ENCODE measurements around the gene CARNS1. TPM values are rescaled to one million over a fixed set of nuclear protein-coding genes. Genes with fewer than 3 reads are reported as not detected.

CARNS1 gene
- polyA plus RNA-seq, 1 donor from 2014 or later = not detected

DNA sequence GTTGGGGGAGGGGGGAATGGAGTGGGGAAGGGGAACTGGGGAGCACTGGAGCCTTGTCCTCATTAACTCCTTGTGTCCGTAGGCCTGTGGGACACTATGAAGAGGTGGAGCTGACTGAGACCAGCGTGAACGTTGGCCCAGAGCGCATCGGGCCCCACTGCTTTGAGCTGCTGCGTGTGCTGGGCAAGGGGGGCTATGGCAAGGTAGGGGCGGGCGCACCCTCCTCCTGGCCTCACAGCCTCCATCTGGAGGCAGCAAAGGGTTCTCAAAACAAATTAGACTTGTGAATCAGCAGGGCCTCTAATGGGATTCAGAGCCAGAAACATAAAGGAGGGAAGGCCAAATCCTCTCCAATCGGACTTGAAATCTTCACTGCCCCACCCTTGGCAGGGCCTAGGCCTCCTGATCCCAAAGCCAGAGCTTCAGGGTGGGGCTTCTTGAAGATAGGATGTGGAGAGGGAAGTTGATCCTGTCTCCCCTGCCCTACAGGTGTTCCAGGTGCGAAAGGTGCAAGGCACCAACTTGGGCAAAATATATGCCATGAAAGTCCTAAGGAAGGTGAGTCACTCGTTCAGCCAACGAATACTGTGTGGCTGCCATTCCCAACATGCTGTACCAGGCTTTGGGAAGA lies 13.7 kb downstream of the CARNS1 start:
- H3K4me3 ChIP-seq (ENCODE audit: low read length) = peak overlapping the region; percentile 98
- no peaks in the 10 kb centered on the region for H3K9me3 ChIP-seq (ENCODE audit: low read length)
- no peaks in the 10 kb centered on the region for H3K36me3 ChIP-seq (ENCODE audit: insufficient read depth, low read length)
- TF ChIP-seq TAF1 (IDR thresholded peaks at IDR 0.05; ENCODE audit: low read depth) = no peak
- TF ChIP-seq, protein P1, sequence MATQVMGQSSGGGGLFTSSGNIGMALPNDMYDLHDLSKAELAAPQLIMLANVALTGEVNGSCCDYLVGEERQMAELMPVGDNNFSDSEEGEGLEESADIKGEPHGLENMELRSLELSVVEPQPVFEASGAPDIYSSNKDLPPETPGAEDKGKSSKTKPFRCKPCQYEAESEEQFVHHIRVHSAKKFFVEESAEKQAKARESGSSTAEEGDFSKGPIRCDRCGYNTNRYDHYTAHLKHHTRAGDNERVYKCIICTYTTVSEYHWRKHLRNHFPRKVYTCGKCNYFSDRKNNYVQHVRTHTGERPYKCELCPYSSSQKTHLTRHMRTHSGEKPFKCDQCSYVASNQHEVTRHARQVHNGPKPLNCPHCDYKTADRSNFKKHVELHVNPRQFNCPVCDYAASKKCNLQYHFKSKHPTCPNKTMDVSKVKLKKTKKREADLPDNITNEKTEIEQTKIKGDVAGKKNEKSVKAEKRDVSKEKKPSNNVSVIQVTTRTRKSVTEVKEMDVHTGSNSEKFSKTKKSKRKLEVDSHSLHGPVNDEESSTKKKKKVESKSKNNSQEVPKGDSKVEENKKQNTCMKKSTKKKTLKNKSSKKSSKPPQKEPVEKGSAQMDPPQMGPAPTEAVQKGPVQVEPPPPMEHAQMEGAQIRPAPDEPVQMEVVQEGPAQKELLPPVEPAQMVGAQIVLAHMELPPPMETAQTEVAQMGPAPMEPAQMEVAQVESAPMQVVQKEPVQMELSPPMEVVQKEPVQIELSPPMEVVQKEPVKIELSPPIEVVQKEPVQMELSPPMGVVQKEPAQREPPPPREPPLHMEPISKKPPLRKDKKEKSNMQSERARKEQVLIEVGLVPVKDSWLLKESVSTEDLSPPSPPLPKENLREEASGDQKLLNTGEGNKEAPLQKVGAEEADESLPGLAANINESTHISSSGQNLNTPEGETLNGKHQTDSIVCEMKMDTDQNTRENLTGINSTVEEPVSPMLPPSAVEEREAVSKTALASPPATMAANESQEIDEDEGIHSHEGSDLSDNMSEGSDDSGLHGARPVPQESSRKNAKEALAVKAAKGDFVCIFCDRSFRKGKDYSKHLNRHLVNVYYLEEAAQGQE (IDR thresholded peaks at IDR 0.05; ENCODE audit: borderline replicate concordance) = no peak
- TF ChIP-seq, protein P2, sequence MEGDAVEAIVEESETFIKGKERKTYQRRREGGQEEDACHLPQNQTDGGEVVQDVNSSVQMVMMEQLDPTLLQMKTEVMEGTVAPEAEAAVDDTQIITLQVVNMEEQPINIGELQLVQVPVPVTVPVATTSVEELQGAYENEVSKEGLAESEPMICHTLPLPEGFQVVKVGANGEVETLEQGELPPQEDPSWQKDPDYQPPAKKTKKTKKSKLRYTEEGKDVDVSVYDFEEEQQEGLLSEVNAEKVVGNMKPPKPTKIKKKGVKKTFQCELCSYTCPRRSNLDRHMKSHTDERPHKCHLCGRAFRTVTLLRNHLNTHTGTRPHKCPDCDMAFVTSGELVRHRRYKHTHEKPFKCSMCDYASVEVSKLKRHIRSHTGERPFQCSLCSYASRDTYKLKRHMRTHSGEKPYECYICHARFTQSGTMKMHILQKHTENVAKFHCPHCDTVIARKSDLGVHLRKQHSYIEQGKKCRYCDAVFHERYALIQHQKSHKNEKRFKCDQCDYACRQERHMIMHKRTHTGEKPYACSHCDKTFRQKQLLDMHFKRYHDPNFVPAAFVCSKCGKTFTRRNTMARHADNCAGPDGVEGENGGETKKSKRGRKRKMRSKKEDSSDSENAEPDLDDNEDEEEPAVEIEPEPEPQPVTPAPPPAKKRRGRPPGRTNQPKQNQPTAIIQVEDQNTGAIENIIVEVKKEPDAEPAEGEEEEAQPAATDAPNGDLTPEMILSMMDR (IDR thresholded peaks at IDR 0.05; ENCODE audit: poor library complexity, severe bottlenecking) = no peak
- no peak for TF ChIP-seq POLR2AphosphoS5 (IDR thresholded peaks at IDR 0.05)
- TF ChIP-seq RAD21 (conservative IDR thresholded peaks at IDR 0.05) = no peak
- TF ChIP-seq MXI1 (conservative IDR thresholded peaks at IDR 0.05; ENCODE audit: poor library complexity, severe bottlenecking) = no peak
- no peak for TF ChIP-seq SMC3 (conservative IDR thresholded peaks at IDR 0.05; ENCODE audit: poor library complexity)
- no peak for TF ChIP-seq EZH2 (IDR thresholded peaks at IDR 0.05; ENCODE audit: borderline replicate concordance, insufficient read depth, low read length, poor library complexity, severe bottlenecking)
- no peak for TF ChIP-seq EP300 (conservative IDR thresholded peaks at IDR 0.05; ENCODE audit: poor library complexity, severe bottlenecking)
- peak overlapping the region; percentile 100 for H3K4me2 ChIP-seq (ENCODE audit: low read length)
- peak overlapping the region; percentile 60 for H2AFZ ChIP-seq (ENCODE audit: low read depth, low read length)
- H3K79me2 ChIP-seq (replicated peaks; ENCODE audit: insufficient read depth, low read length) = peaks cover 9% of the 10 kb centered on the region
- no peaks in the 10 kb centered on the region for H3F3A ChIP-seq (ENCODE audit: insufficient read depth, low read length, poor library complexity, severe bottlenecking)
- peak overlapping the region; percentile 97 for H3K9ac ChIP-seq (ENCODE audit: low read length)
- peak overlapping the region; percentile 84 for H3K27ac ChIP-seq (ENCODE audit: low read length)
- no peaks in the 10 kb centered on the region for H3K27me3 ChIP-seq (ENCODE audit: insufficient read depth, low read depth, low read length)
- H3K9me2 ChIP-seq (ENCODE audit: insufficient read depth, low read length) = no peaks in the 10 kb centered on the region
- H4K20me1 ChIP-seq (ENCODE audit: insufficient read depth) = no peaks in the 10 kb centered on the region

DNA sequence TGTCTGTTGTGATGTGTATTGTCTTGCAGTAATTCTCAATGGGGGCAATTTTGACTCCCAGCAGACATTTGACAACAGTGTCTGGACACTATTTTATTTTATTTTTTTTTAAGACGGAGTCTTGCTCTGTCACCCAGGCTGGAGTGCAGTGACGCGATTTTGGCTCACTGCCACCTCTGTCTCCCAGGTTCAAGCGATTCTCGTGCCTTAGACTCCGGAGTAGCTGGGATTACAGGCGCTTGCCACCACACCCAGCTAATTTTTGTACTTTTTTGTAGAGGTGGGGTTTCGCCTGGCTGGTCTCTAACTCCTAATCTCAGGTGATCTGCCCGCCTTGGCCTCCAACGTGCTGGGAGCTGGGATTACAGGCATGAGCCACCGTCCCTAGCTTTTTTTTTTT lies 14.2 kb downstream of the CARNS1 start:
- Histone ChIP-seq H3F3A (ENCODE audit: insufficient read depth, low read length, poor library complexity, severe bottlenecking) (no peaks in the 10 kb centered on the region), H3K9me3 (ENCODE audit: low read length) (no peaks in the 10 kb centered on the region), H3K9ac (ENCODE audit: low read length) (no peak overlapping the region), H3K27ac (ENCODE audit: low read length) (no peak overlapping the region), H3K4me3 (ENCODE audit: low read length) (peak overlapping the region; percentile 98), H3K36me3 (ENCODE audit: insufficient read depth, low read length) (no peaks in the 10 kb centered on the region), H4K20me1 (ENCODE audit: insufficient read depth) (no peaks in the 10 kb centered on the region), H3K4me2 (ENCODE audit: low read length) (no peak overlapping the region), H2AFZ (ENCODE audit: low read depth, low read length) (no peak overlapping the region), H3K27me3 (ENCODE audit: insufficient read depth, low read depth, low read length) (no peaks in the 10 kb centered on the region), H3K9me2 (ENCODE audit: insufficient read depth, low read length) (no peaks in the 10 kb centered on the region), H3K79me2 (replicated peaks; ENCODE audit: insufficient read depth, low read length) (peaks cover 9% of the 10 kb centered on the region)
- TF ChIP-seq, protein P1 (IDR thresholded peaks at IDR 0.05; ENCODE audit: borderline replicate concordance) = no peak
- no peak for TF ChIP-seq EZH2 (IDR thresholded peaks at IDR 0.05; ENCODE audit: borderline replicate concordance, insufficient read depth, low read length, poor library complexity, severe bottlenecking)
- no peak for TF ChIP-seq EP300 (conservative IDR thresholded peaks at IDR 0.05; ENCODE audit: poor library complexity, severe bottlenecking)
- TF ChIP-seq, protein P2 (IDR thresholded peaks at IDR 0.05; ENCODE audit: poor library complexity, severe bottlenecking) = no peak
- no peak for TF ChIP-seq RAD21 (conservative IDR thresholded peaks at IDR 0.05)
- no peak for TF ChIP-seq POLR2AphosphoS5 (IDR thresholded peaks at IDR 0.05)
- no peak for TF ChIP-seq MXI1 (conservative IDR thresholded peaks at IDR 0.05; ENCODE audit: poor library complexity, severe bottlenecking)
- no peak for TF ChIP-seq TAF1 (IDR thresholded peaks at IDR 0.05; ENCODE audit: low read depth)
- no peak for TF ChIP-seq SMC3 (conservative IDR thresholded peaks at IDR 0.05; ENCODE audit: poor library complexity)

All from neural cell (in vitro differentiated cells).